Lower leg skin (tissue), 4 donors: Measurements from ENCODE around the gene RNH1. TPM values are rescaled to one million over a fixed set of nuclear protein-coding genes. Genes with fewer than 3 reads are reported as not detected.

ENCODE experiments used
- DNase-seq, 2 donors: peaks; one replicate each; pipeline ENCODE4 v3.0.0-alpha.2; 2019; ENCODE audit warnings: low spot score in 2 of 2
- H3K4me3 ChIP-seq: fragments of 200-600 bp; sonication (generic); 2 replicates; pipeline ENCODE4 v1.5.1; 2017; ENCODE audit warnings: mild to moderate bottlenecking, low read depth; ENCODE audit not compliant: poor library complexity, severe bottlenecking
- CTCF ChIP-seq, 3 donors: fragments of 450-650 bp; IDR thresholded peaks; one replicate each; pipeline ENCODE4 v1.5.1; 2016; ENCODE audit warnings: antibody characterized with exemption in 3 of 3, mild to moderate bottlenecking in 3 of 3, moderate library complexity in 2 of 3
- POLR2A ChIP-seq, 2 donors: fragments of 450-650 bp; IDR thresholded peaks; one replicate each; pipeline ENCODE4 v1.6.1; 2016 to 2017; ENCODE audit warnings: antibody characterized with exemption in 2 of 2, mild to moderate bottlenecking in 1 of 2, moderate library complexity in 1 of 2
- WGBS, 2 donors: methylation state at CpG; one replicate each; pipeline ENCODE4 v1.1.5; 2018; 5-methylcytosine and 5-hydroxymethylcytosine counted together
- intact Hi-C: fragments of 100-400 bp; cut with DNase I; formaldehyde crosslinking; loops from one replicate; pipeline ENCODE4 v1.15.0; 2023; ENCODE audit warnings: low total_unique reads
- total RNA-seq, 4 donors: library from RNA; depleted of rRNA; stranded (reverse); fragments of >200 nt; gene quantifications; one replicate each; pipeline ENCODE4 v1.1.0, GENCODE V29; 2016

Gene RNH1
- total RNA-seq, 4 donors from 2014 or later, result 419 to 465 (median 446) TPM

GRCh38 chr11:548700-549603 is 41.9 kb upstream of the RNH1 start:
- no peak for TF ChIP-seq CTCF (IDR thresholded peaks at IDR 0.05)
- TF ChIP-seq POLR2A (IDR thresholded peaks at IDR 0.05), result no peak
- 81 to 90% methylated on average over 28 to 31 of the region's 32 CpGs for WGBS, 2 donors
- no peak overlapping the region for H3K4me3 ChIP-seq
- no peak for DNase-seq
- intact Hi-C loops, result no loop called here

GRCh38 chr11:545171-545570 is 38.1 kb upstream of the RNH1 start:
- TF ChIP-seq POLR2A (IDR thresholded peaks at IDR 0.05) (no peak), CTCF (IDR thresholded peaks at IDR 0.05) (no peak)
- no peak for DNase-seq
- intact Hi-C loops, result no loop called here
- H3K4me3 ChIP-seq, result no peak overlapping the region
- 89 to 95% methylated on average over 7 to 11 of the region's 11 CpGs for WGBS, 2 donors

GRCh38 chr11:544817-545166 is 37.8 kb upstream of the RNH1 start:
- 91 to 92% methylated on average over 2 to 5 of the region's 5 CpGs for WGBS, 2 donors
- DNase-seq, result no peak
- no peak overlapping the region for H3K4me3 ChIP-seq
- intact Hi-C loops, result no loop called here
- TF ChIP-seq CTCF (IDR thresholded peaks at IDR 0.05), result no peak
- no peak for TF ChIP-seq POLR2A (IDR thresholded peaks at IDR 0.05)

GRCh38 chr11:541433-541885 is 34.4 kb upstream of the RNH1 start:
- no peak for DNase-seq
- 89 to 98% methylated on average over 20 of the region's 20 CpGs for WGBS, 2 donors
- no peak overlapping the region for H3K4me3 ChIP-seq
- TF ChIP-seq POLR2A (IDR thresholded peaks at IDR 0.05), result no peak
- intact Hi-C loops, result no loop called here

GRCh38 chr11:540583-541432 is 33.8 kb upstream of the RNH1 start:
- no peak for DNase-seq
- 88 to 91% methylated on average over 20 to 21 of the region's 23 CpGs for WGBS, 2 donors
- no peak for TF ChIP-seq POLR2A (IDR thresholded peaks at IDR 0.05)
- TF ChIP-seq CTCF (IDR thresholded peaks at IDR 0.05), result no peak
- intact Hi-C loops, result no loop called here
- no peak overlapping the region for H3K4me3 ChIP-seq

- no peak for DNase-seq
- intact Hi-C loops, result no loop called here
- TF ChIP-seq CTCF (IDR thresholded peaks at IDR 0.05) (no peak), POLR2A (IDR thresholded peaks at IDR 0.05) (no peak)
- 93 to 94% methylated on average over 7 of the region's 8 CpGs for WGBS, 2 donors
- no peak overlapping the region for H3K4me3 ChIP-seq
These were observed 33.0 kb upstream of the RNH1 start for GRCh38 chr11:539971-540481.
